GM12878 (cell line): ENCODE results near the gene SFXN2. TPM values are rescaled to one million over a fixed set of nuclear protein-coding genes. Genes with fewer than 3 reads are reported as not detected.

Source experiments
- ATAC-seq: fragments of 200-7000 bp; cut with Tn5 transposase; 3 replicates; pipeline ENCODE4 v1.9.1; 2020; ENCODE audit warnings: mild to moderate bottlenecking, moderate library complexity
- BruUV-seq: library from RNA; stranded (reverse); fragments of 400-500 nt; replicated peaks from 2 replicates; lab custom pipeline; 2021; lab: Mats Ljungman, UMichigan
- CTCF ChIA-PET: fragments of 300-600 bp; sonication (Branson Sonifier 250); formaldehyde crosslinking; extraction: SDS; loops from one replicate; lab custom pipeline; 2021; ENCODE audit warnings: inconsistent platforms; lab: Yijun Ruan, JAX
- POLR2A ChIA-PET: fragments of 350-600 bp; formaldehyde crosslinking; extraction: SDS; loops from one replicate; lab custom pipeline; 2021; ENCODE audit warnings: inconsistent platforms; lab: Charles Lee
- RAD21 ChIA-PET: fragments of 300-600 bp; sonication (Branson Sonifier 250); formaldehyde crosslinking; loops from one replicate; lab custom pipeline; 2023; ENCODE audit warnings: antibody characterized with exemption; ENCODE audit not compliant: unreplicated experiment; lab: Charles Lee
- SMC1A ChIA-PET: fragments of 300-600 bp; sonication (Branson Sonifier 250); formaldehyde crosslinking; loops from one replicate; lab custom pipeline; 2023; ENCODE audit not compliant: unreplicated experiment, uncharacterized antibody; lab: Charles Lee
- DNase-seq: peaks from one replicate; pipeline ENCODE4 v3.0.0-alpha.2; 2011; ENCODE audit warnings: low read depth, low spot score
- FAIRE-seq: peaks from 3 replicates; lab custom pipeline; 2011; peaks lifted over from hg19 to GRCh38; lab: Jason Lieb, UNC
- H2AFZ ChIP-seq: 2 replicates; pipeline ENCODE4 v1.6.0; 2011; ENCODE audit warnings: low read depth, low read length, control low read depth; ENCODE audit not compliant: control insufficient read depth
- H3K27ac ChIP-seq: 2 replicates; pipeline ENCODE4 v1.5.1; 2011; ENCODE audit warnings: control low read depth; ENCODE audit not compliant: control insufficient read depth, insufficient read depth
- H3K27me3 ChIP-seq, 2 experiments: replicated peaks in 1 of 2; 2 replicates each; pipeline versions ENCODE4 v1.6.0 to v1.6.1; 2011; ENCODE audit warnings: low read length in 1 of 2; ENCODE audit not compliant: control insufficient read depth in 2 of 2, insufficient read depth in 2 of 2
- H3K36me3 ChIP-seq, 2 experiments: 2 replicates each; pipeline ENCODE4 v1.5.1; 2011; ENCODE audit warnings: low read length in 1 of 2; ENCODE audit not compliant: control insufficient read depth in 2 of 2, insufficient read depth in 2 of 2
- H3K4me1 ChIP-seq: 2 replicates; pipeline ENCODE4 v1.6.1; 2011; ENCODE audit warnings: mild to moderate bottlenecking, low read length, moderate library complexity, mixed read lengths; ENCODE audit not compliant: control insufficient read depth, insufficient read depth
- H3K4me2 ChIP-seq: 2 replicates; pipeline ENCODE4 v1.6.0; 2011; ENCODE audit warnings: control low read depth; ENCODE audit not compliant: control insufficient read depth, insufficient read depth
- H3K4me3 ChIP-seq: fragments of 200-600 bp; sonication (generic); 2 replicates; pipeline ENCODE4 v1.5.1; 2016
- H3K79me2 ChIP-seq: 2 replicates; pipeline ENCODE4 v1.6.0; 2011; ENCODE audit warnings: low read length; ENCODE audit not compliant: control insufficient read depth, insufficient read depth
- H3K9ac ChIP-seq: 2 replicates; pipeline ENCODE4 v1.8.0; 2011; ENCODE audit warnings: low read length, control low read depth, mixed read lengths; ENCODE audit not compliant: control insufficient read depth, insufficient read depth
- H3K9me3 ChIP-seq: replicated peaks from 3 replicates; pipeline ENCODE4 v1.5.1; 2011; ENCODE audit warnings: mild to moderate bottlenecking, low read length; ENCODE audit not compliant: control insufficient read depth, insufficient read depth
- H4K20me1 ChIP-seq: 2 replicates; pipeline ENCODE4 v1.6.0; 2011; ENCODE audit not compliant: control insufficient read depth, insufficient read depth
- POLR2A ChIP-seq: IDR thresholded peaks from 2 replicates; pipeline ENCODE4 v1.6.1; 2011; ENCODE audit warnings: low read depth, mild to moderate bottlenecking, low read length
- RUNX3 ChIP-seq: IDR thresholded peaks from 2 replicates; pipeline ENCODE4 v1.6.1; 2012; ENCODE audit warnings: low read length, inconsistent platforms
- ZNF622 ChIP-seq: fragments of 450-650 bp; IDR thresholded peaks from 2 replicates; pipeline ENCODE4 v1.6.1; 2017; ENCODE audit warnings: mild to moderate bottlenecking, inconsistent platforms
- WGBS: methylation state at CpG from one replicate; pipeline ENCODE4 v1.1.6; 2016; ENCODE audit warnings: low lambda C conversion rate; ENCODE audit not compliant: insufficient replicate concordance, insufficient coverage; ENCODE audit errors: missing lambda C conversion rate; 5-methylcytosine and 5-hydroxymethylcytosine counted together
- in situ Hi-C: fragments of 300-500 bp; cut with MboI; formaldehyde crosslinking; loops from 9 replicates; pipeline ENCODE4 v1.14.3; 2018; ENCODE audit warnings: mixed read lengths
- intact Hi-C: fragments of 100-400 bp; cut with micrococcal nuclease; formaldehyde crosslinking; loops from one replicate; pipeline ENCODE4 v1.14.2; 2022; ENCODE audit not compliant: unreplicated experiment
- polyA plus RNA-seq, 11 experiments: library from polyadenylated mRNA; depleted of rRNA in 4 of 11; unstranded in 6 of 11; stranded (reverse) in 5 of 11; fragments of >200 nt; fragmentation: Nextera tagmentation in 4 of 11; fragmentation: Illumina TruSeq in 1 of 11; extraction: Ambion mirVana in 4 of 11; extraction: Trizol in 1 of 11; gene quantifications; 1 replicate in 1 of 11; 2 replicates in 10 of 11; pipeline versions ENCODE4 v1.2.1 to v1.2.3, GENCODE V29; 2011 to 2016; ENCODE audit warnings: inconsistent platforms in 2 of 11, missing spikeins in 2 of 11, low read depth in 1 of 11
- total RNA-seq, 4 experiments: library from RNA; depleted of rRNA in 3 of 4; stranded (reverse); fragments of >200 nt in 3 of 4; fragmentation: Illumina TruSeq in 1 of 4; extraction: Trizol in 1 of 4; gene quantifications; 2 replicates each; pipeline versions ENCODE4 v1.2.1 to v1.2.3, GENCODE V29; 2013 to 2021
- TF ChIP-seq, protein P1 (sequence below): fragments of 450-650 bp; IDR thresholded peaks from 2 replicates; pipeline ENCODE4 v1.6.1; 2018; ENCODE audit warnings: borderline replicate concordance, mild to moderate bottlenecking; ENCODE audit not compliant: partially characterized antibody
- TF ChIP-seq, protein P2 (sequence below): fragments of 450-650 bp; conservative IDR thresholded peaks from 2 replicates; pipeline ENCODE4 v1.6.1; 2017; ENCODE audit warnings: mild to moderate bottlenecking, moderate library complexity
- TF ChIP-seq, protein P3 (sequence below): IDR thresholded peaks from 2 replicates; pipeline ENCODE4 v1.6.1; 2011; ENCODE audit warnings: low read depth, low read length, improper control_type of control experiment, borderline replicate concordance

Gene SFXN2
- total and polyA plus RNA-seq, 10 of the 15 experiments (the other 5 are each of a cell fraction or from before 2014, with no cell fraction given): 8.8 to 22.5 (median 18.5) TPM

DNA sequence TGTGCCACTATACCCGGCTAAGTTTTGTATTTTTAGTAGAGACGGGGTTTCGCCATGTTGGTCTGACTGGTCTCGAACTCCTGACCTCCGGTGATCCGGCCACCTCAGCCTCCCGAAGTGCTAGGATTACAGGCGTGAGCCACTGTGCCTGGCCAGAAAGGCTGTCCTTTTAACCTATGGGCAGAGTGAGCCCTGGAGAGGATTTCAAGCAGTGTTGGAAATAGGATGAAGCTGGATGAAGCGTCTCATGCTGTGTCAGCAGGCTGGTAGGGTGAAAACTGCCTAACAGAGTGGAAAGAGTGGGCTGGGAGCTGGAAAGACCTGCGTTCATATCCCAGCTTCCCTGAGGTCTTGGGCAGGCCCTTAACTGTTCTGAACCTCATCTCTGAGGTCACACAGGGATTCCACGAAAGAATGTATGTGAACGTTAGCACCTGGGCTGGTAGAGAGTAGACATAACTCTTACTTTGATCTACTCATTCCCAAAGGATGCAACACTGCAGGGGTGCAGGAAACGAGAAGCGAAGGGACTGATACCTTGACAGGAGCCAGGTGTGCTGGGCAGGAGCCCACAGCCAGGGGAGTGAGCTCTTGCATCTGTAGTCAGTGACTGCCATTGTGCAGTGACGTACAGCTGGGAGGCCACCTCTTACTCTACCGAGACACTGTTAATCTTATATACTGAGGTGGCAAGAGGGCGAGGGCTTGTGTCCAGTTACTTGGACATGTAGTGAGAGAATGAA lies 63.4 kb downstream of the SFXN2 start:
- ChIA-PET SMC1A (interaction anchor here (1.3 to 1.8 kb wide), 2 partner anchors 9 to 24 kb away, joined by 4 read pairs; no protein-coding TSS in a partner anchor), RAD21 (no interaction called here), POLR2A (no interaction called here), CTCF (interaction anchor here (0.7 to 0.9 kb wide), 2 partner anchors 24 to 139 kb away, joined by 3 read pairs; no protein-coding TSS in a partner anchor)
- DNase-seq: no peak
- 91% methylated on average over 17 of the region's 17 CpGs for WGBS
- peaks cover 0 to 2% of the 10 kb centered on the region in 2 experiments; a peak in 2 of 4 replicates for H3K36me3 ChIP-seq
- H3K79me2 ChIP-seq: peaks cover 5% of the 10 kb centered on the region
- no peak overlapping the region for H3K4me3 ChIP-seq
- intact Hi-C loops: no loop called here
- no peak overlapping the region for H3K9ac ChIP-seq
- H2AFZ ChIP-seq: no peak overlapping the region
- no peaks in the 10 kb centered on the region for H3K27me3 ChIP-seq
- no peak for FAIRE-seq
- TF ChIP-seq, protein P1, sequence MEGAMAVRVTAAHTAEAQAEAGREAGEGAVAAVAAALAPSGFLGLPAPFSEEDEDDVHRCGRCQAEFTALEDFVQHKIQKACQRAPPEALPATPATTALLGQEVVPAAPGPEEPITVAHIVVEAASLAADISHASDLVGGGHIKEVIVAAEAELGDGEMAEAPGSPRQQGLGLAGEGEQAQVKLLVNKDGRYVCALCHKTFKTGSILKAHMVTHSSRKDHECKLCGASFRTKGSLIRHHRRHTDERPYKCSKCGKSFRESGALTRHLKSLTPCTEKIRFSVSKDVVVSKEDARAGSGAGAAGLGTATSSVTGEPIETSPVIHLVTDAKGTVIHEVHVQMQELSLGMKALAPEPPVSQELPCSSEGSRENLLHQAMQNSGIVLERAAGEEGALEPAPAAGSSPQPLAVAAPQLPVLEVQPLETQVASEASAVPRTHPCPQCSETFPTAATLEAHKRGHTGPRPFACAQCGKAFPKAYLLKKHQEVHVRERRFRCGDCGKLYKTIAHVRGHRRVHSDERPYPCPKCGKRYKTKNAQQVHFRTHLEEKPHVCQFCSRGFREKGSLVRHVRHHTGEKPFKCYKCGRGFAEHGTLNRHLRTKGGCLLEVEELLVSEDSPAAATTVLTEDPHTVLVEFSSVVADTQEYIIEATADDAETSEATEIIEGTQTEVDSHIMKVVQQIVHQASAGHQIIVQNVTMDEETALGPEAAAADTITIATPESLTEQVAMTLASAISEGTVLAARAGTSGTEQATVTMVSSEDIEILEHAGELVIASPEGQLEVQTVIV: no peak
- in situ Hi-C loops: no loop called here
- H3K4me1 ChIP-seq: peaks cover 8% of the 10 kb centered on the region; the same call in 1 of the 2 replicates
- no peaks in the 10 kb centered on the region for H4K20me1 ChIP-seq
- H3K9me3 ChIP-seq: no peaks in the 10 kb centered on the region
- BruUV-seq: no TSS peak
- no peak for ATAC-seq
- H3K27ac ChIP-seq: no peak overlapping the region
- H3K4me2 ChIP-seq: no peak overlapping the region

DNA sequence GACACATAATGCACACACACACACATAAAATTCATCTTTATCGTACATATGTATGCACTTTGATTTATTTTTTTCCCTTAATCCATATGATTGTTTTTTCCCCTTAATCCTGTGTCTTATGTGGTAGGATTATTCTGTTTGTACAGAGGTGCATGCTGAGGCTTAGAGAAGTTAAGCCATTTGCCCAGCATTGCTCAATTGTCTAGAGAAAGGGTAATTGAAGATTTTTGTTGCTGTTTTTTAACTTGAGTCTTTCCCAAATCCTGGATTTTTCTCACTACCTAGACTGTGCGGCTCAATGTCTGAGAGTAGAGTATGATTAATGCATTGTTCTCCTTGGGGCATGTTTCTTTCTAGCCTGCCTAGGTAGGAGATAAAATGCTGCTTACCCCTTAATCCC lies 64.3 kb downstream of the SFXN2 start:
- ChIA-PET RAD21 (no interaction called here), SMC1A (interaction anchor here (1.4 kb wide), 1 partner anchor 25 kb away, joined by 4 read pairs; no protein-coding TSS in a partner anchor), POLR2A (no interaction called here), CTCF (no interaction called here)
- DNase-seq (no peak), ATAC-seq (no peak), FAIRE-seq (no peak)
- no TSS peak for BruUV-seq
- peaks cover 0 to 6% of the 10 kb centered on the region in 2 experiments; a peak in 2 of 4 replicates for H3K36me3 ChIP-seq
- H3K9me3 ChIP-seq: no peaks in the 10 kb centered on the region
- intact Hi-C loops: no loop called here
- no peak overlapping the region for H3K4me2 ChIP-seq
- H3K27ac ChIP-seq: no peak overlapping the region
- H3K27me3 ChIP-seq: no peaks in the 10 kb centered on the region
- WGBS: 100% methylated on average over 2 of the region's 2 CpGs
- no peak overlapping the region for H2AFZ ChIP-seq
- H3K79me2 ChIP-seq: peaks cover 1% of the 10 kb centered on the region
- no peak overlapping the region for H3K4me3 ChIP-seq
- no peaks in the 10 kb centered on the region for H4K20me1 ChIP-seq
- no peak overlapping the region for H3K9ac ChIP-seq
- in situ Hi-C loops: no loop called here
- H3K4me1 ChIP-seq: peaks cover 2% of the 10 kb centered on the region; the same call in 1 of the 2 replicates
- no peak for TF ChIP-seq RUNX3
- TF ChIP-seq, protein P1: no peak
- TF ChIP-seq POLR2A: no peak
- TF ChIP-seq, protein P2, sequence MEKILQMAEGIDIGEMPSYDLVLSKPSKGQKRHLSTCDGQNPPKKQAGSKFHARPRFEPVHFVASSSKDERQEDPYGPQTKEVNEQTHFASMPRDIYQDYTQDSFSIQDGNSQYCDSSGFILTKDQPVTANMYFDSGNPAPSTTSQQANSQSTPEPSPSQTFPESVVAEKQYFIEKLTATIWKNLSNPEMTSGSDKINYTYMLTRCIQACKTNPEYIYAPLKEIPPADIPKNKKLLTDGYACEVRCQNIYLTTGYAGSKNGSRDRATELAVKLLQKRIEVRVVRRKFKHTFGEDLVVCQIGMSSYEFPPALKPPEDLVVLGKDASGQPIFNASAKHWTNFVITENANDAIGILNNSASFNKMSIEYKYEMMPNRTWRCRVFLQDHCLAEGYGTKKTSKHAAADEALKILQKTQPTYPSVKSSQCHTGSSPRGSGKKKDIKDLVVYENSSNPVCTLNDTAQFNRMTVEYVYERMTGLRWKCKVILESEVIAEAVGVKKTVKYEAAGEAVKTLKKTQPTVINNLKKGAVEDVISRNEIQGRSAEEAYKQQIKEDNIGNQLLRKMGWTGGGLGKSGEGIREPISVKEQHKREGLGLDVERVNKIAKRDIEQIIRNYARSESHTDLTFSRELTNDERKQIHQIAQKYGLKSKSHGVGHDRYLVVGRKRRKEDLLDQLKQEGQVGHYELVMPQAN: no peak
- TF ChIP-seq, protein P3, sequence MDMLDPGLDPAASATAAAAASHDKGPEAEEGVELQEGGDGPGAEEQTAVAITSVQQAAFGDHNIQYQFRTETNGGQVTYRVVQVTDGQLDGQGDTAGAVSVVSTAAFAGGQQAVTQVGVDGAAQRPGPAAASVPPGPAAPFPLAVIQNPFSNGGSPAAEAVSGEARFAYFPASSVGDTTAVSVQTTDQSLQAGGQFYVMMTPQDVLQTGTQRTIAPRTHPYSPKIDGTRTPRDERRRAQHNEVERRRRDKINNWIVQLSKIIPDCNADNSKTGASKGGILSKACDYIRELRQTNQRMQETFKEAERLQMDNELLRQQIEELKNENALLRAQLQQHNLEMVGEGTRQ: no peak
- TF ChIP-seq ZNF622: no peak
